ENCODE results near the gene YAP1.

Gene YAP1

DNA sequence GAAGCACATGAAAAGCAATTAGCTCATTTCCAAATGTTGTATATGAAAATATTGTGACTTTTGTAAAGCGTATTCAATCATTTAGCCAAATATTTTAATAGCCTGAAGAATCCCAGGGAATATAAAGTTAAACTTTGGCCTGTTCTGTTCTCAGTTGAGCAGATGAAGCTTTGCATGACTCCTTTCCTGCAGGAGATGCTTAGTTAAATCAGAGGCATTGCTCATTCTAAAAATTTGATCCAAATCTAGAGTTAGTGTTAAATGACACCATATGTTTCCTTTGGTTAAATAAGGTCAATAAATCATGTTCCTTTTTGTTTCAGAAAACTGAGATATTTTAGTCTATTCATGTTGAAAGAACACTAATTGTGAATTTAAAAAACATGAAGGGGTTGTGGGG is 155.9 kb downstream of the YAP1 start:
- H3K36me3 Mint-ChIP-seq (ENCODE audit: low read depth), result no peaks in the 10 kb centered on the region
- peaks cover 34% of the 10 kb centered on the region for H3K27me3 Mint-ChIP-seq (ENCODE audit: low read depth)
- DNase-seq (ENCODE audit: low spot score), result no peak
- no peaks in the 10 kb centered on the region for H3K9me3 Mint-ChIP-seq
- peaks cover 20% of the 10 kb centered on the region for H3K4me1 Mint-ChIP-seq (ENCODE audit: low read depth)
- H3K27ac Mint-ChIP-seq, result no peak overlapping the region
- H3K4me3 Mint-ChIP-seq, result no peak overlapping the region

DNA sequence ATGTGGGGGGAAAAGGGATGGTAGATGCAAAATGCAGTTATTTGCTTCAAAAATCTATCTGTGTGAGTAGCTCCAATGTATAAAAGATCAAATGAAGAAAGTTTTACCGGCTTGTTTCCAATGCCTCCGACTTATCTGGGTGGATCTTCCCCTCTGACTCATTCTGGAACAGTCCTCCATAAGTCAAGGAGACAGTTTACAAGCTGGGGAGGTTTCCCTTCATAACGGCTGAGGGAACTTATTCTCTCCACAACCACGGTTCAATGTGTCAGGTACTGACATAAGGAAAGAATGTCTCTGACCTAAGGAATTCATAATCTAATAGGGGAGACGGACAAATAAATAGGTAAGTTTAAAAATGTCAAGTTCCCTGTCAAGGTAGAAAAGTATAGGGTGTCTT is 157.4 kb downstream of the YAP1 start:
- H3K27me3 Mint-ChIP-seq (ENCODE audit: low read depth), result peaks cover 47% of the 10 kb centered on the region

DNA sequence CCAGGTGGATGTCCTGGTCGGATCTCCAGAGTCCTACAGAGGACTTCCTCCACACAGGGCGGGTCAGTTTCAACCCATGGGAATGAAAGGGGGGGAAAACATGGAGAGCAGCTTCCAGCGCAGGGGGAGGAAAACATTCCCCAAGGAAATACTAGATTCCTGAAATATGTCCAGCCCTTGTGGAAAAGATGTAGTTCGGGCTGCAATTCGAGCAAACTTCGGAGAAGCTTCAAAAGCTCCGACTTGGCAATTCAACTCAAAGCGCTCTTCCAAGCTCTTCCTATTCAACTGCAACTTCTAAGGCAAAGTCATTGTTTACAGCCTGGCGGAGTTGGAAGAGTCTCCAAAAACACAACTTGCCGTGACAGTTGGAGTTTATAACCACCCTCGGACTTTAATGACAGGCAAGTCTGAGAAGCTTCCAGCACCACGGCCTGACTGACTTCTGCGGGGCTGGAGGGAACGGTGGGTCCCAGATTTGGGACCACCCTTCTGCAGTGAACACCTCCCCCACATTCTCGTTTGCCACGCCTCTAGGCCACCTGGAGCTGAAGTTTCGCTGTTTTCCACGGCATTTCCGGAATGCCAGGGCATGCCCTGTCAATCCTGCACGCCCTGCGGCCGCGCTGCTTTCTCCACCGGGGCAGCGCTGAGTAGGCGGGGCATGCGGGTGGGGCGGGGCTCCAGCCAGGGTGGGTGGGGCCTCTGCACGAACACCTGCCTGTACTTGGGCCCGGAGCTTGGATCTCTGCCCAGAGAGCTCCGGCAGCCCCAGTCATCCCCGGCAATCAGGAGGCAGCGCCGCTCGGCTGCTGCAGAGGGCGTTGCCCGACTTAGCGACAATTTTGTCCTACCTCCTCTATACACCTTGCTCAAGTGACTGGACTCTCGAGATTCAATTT is 158.1 kb downstream of the YAP1 start:
- no peak overlapping the region for H3K27ac Mint-ChIP-seq
- H3K9me3 Mint-ChIP-seq, result no peaks in the 10 kb centered on the region
- peak overlapping the region; percentile 59 for H3K4me3 Mint-ChIP-seq
- DNase-seq (ENCODE audit: low spot score), result peak; percentile 63
- H3K4me1 Mint-ChIP-seq (ENCODE audit: low read depth), result peaks cover 26% of the 10 kb centered on the region
- peaks cover 51% of the 10 kb centered on the region for H3K27me3 Mint-ChIP-seq (ENCODE audit: low read depth)
- H3K36me3 Mint-ChIP-seq (ENCODE audit: low read depth), result no peaks in the 10 kb centered on the region

More for the DNA sequence above, 157.4 kb downstream of the YAP1 start:
- no peak overlapping the region for H3K27ac Mint-ChIP-seq
- H3K4me3 Mint-ChIP-seq, result peak overlapping the region; percentile 55
- H3K9me3 Mint-ChIP-seq, result no peaks in the 10 kb centered on the region
- DNase-seq (ENCODE audit: low spot score), result no peak
- H3K36me3 Mint-ChIP-seq (ENCODE audit: low read depth), result no peaks in the 10 kb centered on the region
- peaks cover 24% of the 10 kb centered on the region for H3K4me1 Mint-ChIP-seq (ENCODE audit: low read depth)

DNA sequence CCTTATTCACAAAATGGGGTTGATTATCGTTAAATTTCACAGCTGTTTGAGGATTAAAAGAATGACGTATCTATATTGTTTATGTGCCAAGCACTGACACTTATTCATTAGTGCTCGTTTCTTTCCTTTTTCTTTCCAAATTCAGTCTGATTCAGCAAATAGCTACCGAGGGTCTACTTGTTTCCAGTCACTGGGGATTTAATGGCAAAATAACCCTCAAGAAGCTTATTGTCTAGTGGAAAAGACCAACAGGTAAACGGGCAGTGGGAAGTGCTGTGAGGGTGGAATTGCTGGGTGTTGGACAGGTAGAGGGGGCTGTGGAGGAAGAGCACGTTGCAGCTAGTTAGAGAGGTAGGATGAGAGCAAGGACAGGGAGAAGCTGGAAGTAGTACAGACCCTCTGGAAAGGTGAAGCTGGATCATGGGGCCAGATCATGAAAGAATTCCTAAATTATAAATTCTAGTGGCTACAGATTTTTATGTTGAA is 158.8 kb downstream of the YAP1 start:
- H3K36me3 Mint-ChIP-seq (ENCODE audit: low read depth), result no peaks in the 10 kb centered on the region
- peaks cover 26% of the 10 kb centered on the region for H3K4me1 Mint-ChIP-seq (ENCODE audit: low read depth)
- H3K9me3 Mint-ChIP-seq, result no peaks in the 10 kb centered on the region
- peak overlapping the region; percentile 59 for H3K4me3 Mint-ChIP-seq
- H3K27me3 Mint-ChIP-seq (ENCODE audit: low read depth), result peaks cover 52% of the 10 kb centered on the region
- DNase-seq (ENCODE audit: low spot score), result no peak
- no peak overlapping the region for H3K27ac Mint-ChIP-seq

DNA sequence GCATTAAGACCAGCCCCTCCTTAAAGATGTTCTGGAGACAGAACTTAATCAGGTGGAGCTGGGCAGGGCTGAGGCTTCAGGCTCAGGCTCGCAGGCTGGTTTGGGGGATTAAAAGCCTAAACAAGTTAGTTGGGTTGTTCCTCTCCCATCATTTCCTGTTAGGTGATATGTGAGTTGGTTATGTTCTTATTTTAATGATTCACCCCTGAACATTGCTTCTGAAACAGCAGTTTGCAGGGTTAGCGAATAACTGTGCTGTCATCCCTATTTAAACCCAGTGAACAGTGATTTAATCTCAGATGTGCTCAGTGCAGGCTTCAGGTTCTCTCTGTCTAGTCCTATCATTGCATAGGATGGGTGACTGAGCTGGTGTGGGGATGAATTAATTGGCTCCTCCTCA is 159.7 kb downstream of the YAP1 start:
- Mint-ChIP-seq H3K9me3 (no peaks in the 10 kb centered on the region), H3K4me1 (ENCODE audit: low read depth) (peaks cover 26% of the 10 kb centered on the region), H3K4me3 (peak overlapping the region; percentile 44), H3K27ac (no peak overlapping the region), H3K36me3 (ENCODE audit: low read depth) (no peaks in the 10 kb centered on the region), H3K27me3 (ENCODE audit: low read depth) (peaks cover 56% of the 10 kb centered on the region)
- no peak for DNase-seq (ENCODE audit: low spot score)

DNA sequence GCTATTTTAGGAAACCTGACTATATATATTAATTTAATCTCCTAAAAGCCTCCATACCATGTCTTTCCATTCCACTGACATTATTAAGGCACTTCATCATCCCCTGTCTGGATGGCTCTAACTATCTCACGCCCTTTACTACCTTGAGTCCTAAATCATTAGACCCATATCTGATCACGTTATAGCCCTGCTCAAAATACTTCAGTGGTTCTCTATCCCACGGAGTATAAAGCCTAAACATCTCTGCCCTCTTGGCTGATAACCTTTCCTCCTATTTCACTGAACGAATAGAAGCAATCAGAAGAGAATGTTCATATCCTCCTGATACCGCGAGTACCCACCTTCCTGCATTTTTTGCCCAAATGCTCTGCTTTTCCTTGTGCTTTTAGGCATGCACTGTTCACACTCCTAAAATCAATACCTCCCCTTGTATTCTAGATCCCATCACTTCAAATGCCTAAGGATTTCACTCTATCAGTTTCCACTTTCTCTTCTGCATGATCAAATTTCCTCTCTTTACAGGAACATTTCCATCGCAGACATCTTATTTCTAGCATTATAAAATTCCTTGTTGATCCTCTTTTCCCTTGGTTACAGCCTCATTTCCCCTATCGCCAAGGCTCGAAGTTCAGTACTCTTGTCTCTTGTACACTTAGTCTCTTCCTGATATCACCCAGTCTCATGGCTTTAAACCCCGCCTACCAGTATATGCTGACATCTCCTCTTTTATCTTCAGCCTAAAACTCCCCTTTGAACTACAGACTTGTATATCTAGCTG is 162.0 kb downstream of the YAP1 start:
- no peak for DNase-seq (ENCODE audit: low spot score)
- Mint-ChIP-seq H3K4me3 (peak overlapping the region; percentile 12), H3K27me3 (ENCODE audit: low read depth) (peaks cover 55% of the 10 kb centered on the region), H3K27ac (no peak overlapping the region), H3K4me1 (ENCODE audit: low read depth) (peaks cover 26% of the 10 kb centered on the region), H3K36me3 (ENCODE audit: low read depth) (no peaks in the 10 kb centered on the region), H3K9me3 (no peaks in the 10 kb centered on the region)

DNA sequence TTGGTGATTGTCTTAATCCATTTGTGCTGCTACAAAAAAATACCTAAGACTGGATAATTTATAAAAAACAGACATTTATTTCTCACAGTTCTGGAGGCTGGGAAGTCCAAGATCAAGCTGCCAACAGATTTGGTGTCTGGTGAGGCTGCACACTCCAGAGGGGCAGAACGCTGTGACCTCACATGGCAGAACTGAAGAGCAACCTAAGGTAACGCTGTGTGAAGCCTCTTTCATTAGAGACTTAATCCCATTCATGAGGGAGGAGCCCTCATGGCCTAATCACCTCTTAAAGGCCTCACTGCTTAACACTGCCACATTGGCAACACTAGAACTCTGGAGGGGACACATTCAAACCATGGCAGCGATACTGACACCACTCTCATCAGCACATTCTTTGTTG is 164.4 kb downstream of the YAP1 start:
- H3K9me3 Mint-ChIP-seq, result no peaks in the 10 kb centered on the region
- no peaks in the 10 kb centered on the region for H3K36me3 Mint-ChIP-seq (ENCODE audit: low read depth)
- peaks cover 36% of the 10 kb centered on the region for H3K27me3 Mint-ChIP-seq (ENCODE audit: low read depth)
- no peak overlapping the region for H3K4me3 Mint-ChIP-seq
- H3K27ac Mint-ChIP-seq, result no peak overlapping the region
- no peak for DNase-seq (ENCODE audit: low spot score)
- H3K4me1 Mint-ChIP-seq (ENCODE audit: low read depth), result peaks cover 17% of the 10 kb centered on the region

DNA sequence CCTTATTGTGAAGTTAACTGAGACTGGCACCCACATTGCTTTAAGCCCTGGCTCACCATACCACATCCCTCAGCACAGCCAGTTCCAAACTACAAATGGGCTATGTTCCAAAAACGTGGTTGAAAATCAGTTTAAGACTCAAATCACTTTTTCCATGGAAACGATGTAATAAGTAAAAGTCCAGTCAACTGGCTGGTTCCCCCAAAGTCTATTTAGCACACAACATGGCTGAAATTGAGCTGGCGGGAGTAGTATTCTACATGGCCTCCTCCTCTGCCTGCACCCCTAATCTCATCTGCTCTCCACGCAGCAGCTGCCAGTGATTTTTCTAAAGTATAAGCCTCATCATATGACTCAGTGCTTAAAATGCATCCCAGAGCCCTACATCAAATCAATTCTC is 166.1 kb downstream of the YAP1 start:
- Mint-ChIP-seq H3K27me3 (ENCODE audit: low read depth) (peaks cover 23% of the 10 kb centered on the region), H3K27ac (no peak overlapping the region), H3K36me3 (ENCODE audit: low read depth) (no peaks in the 10 kb centered on the region), H3K4me3 (no peak overlapping the region), H3K4me1 (ENCODE audit: low read depth) (peaks cover 15% of the 10 kb centered on the region), H3K9me3 (no peaks in the 10 kb centered on the region)
- no peak for DNase-seq (ENCODE audit: low spot score)

DNA sequence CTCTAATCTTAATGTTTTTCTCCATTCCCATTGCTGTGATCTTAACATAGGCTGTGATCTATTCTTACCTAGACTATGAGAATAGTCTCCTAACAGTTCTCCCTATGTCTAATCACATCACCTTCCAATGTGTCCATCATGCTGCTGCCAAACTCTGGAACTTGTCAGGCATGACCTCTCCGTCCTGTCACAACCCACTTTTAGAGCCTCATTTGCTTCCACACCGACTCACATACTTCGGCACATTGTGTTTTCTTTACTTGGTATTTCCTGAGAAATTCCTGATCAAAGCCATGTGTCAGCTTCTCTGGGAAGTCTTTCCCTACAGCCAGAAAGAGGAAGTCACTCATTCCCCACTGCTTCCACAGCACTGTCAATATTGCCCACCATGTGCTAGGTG is 166.5 kb downstream of the YAP1 start:
- Mint-ChIP-seq H3K4me1 (ENCODE audit: low read depth) (peaks cover 15% of the 10 kb centered on the region), H3K9me3 (no peaks in the 10 kb centered on the region), H3K27me3 (ENCODE audit: low read depth) (peaks cover 19% of the 10 kb centered on the region), H3K27ac (no peak overlapping the region), H3K4me3 (no peak overlapping the region), H3K36me3 (ENCODE audit: low read depth) (no peaks in the 10 kb centered on the region)
- DNase-seq (ENCODE audit: low spot score), result no peak

DNA sequence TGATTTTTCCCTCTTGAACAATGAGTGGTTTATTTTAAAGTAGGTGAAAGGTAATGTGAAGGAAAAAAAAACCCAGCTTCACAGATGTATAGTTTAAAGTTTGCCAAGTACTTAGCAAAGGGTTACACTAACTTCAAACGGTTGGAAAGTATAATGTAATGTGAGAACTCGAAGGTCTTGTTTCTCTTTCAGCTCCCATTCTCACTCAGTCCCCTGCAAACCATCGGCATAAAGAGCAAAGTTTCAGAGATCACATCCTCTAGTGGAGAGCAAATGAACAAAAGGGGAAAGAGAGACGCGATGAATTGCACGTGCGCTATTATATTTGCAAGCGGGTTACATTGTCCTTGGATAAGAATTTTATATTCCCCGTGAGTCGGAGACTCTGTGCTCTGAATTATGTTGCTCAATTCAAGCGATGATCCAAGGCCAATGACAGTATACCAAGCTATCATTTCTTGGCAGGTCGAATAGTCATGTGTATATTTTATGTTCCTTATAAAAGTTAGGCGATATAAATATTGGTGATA is 169.5 kb downstream of the YAP1 start:
- no peak overlapping the region for H3K27ac Mint-ChIP-seq

DNA sequence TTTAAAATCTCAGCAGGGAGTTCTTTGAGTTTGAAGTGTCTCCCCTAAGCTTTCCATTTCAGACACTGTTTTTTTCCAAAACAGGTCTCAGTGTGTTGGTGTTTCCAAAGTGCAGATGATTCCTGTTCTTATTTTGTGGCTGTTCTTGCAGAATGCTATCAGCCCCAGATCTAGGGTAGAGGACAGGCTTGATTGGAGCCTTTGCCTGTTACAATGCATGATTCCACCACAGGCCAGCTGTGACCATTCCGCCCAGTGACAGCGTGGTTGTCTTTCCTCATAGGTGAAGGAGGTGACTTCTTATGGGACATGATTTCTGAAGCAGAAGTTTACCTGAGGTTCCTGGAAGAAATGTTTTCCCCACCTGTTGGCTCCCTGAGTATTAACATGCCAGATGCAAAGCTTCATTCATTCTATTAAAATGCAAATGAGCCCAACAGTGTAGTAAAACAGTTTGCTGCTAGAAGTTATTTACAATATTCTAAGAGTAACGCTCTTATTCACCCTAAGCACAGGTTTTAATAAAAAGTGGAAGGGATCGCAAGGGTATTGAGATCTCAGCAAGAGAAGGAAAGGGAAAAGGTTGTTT is 170.1 kb downstream of the YAP1 start:
- DNase-seq (ENCODE audit: low spot score), result no peak
- Mint-ChIP-seq H3K27ac (no peak overlapping the region), H3K4me1 (ENCODE audit: low read depth) (peaks cover 9% of the 10 kb centered on the region), H3K27me3 (ENCODE audit: low read depth) (peaks cover 4% of the 10 kb centered on the region), H3K36me3 (ENCODE audit: low read depth) (no peaks in the 10 kb centered on the region), H3K9me3 (no peaks in the 10 kb centered on the region), H3K4me3 (no peak overlapping the region)

More for the DNA sequence above, 169.5 kb downstream of the YAP1 start:
- Mint-ChIP-seq H3K9me3 (no peaks in the 10 kb centered on the region), H3K4me3 (peak overlapping the region; percentile 35), H3K27me3 (ENCODE audit: low read depth) (peaks cover 4% of the 10 kb centered on the region), H3K36me3 (ENCODE audit: low read depth) (no peaks in the 10 kb centered on the region), H3K4me1 (ENCODE audit: low read depth) (peaks cover 9% of the 10 kb centered on the region)
- DNase-seq (ENCODE audit: low spot score), result no peak
